Neutrophil (primary cell): Measurements from ENCODE around the gene ANGPTL7.

Experiments
- H3K27ac ChIP-seq: fragments of 200-600 bp; sonication (generic); 2 replicates; pipeline ENCODE4 v1.5.1; 2016; ENCODE audit warnings: mild to moderate bottlenecking, moderate library complexity
- H3K27me3 ChIP-seq: fragments of 200-600 bp; sonication (generic); 2 replicates; pipeline ENCODE4 v1.6.0; 2016; ENCODE audit warnings: mild to moderate bottlenecking
- H3K36me3 ChIP-seq: fragments of 200-600 bp; sonication (generic); 2 replicates; pipeline ENCODE4 v1.5.1; 2017
- H3K4me1 ChIP-seq, 2 experiments: fragments of 200-600 bp in 1 of 2; sonication (generic) in 1 of 2; 1 replicate in 1 of 2; 2 replicates in 1 of 2; pipeline versions ENCODE4 v1.5.1 to v1.6.1; 2013 to 2016; ENCODE audit warnings: low read depth in 1 of 2, low read length in 1 of 2, mild to moderate bottlenecking in 1 of 2, moderate library complexity in 1 of 2; ENCODE audit not compliant: control insufficient read depth in 1 of 2, insufficient read depth in 1 of 2
- H3K4me3 ChIP-seq, 2 experiments: fragments of 200-600 bp in 1 of 2; sonication (generic) in 1 of 2; 1 replicate in 1 of 2; 2 replicates in 1 of 2; pipeline ENCODE4 v1.5.1; 2013 to 2016; ENCODE audit warnings: low read depth in 1 of 2, low read length in 1 of 2, mild to moderate bottlenecking in 1 of 2, moderate library complexity in 1 of 2
- H3K9me3 ChIP-seq: fragments of 200-600 bp; sonication (generic); 2 replicates; pipeline ENCODE4 v1.5.1; 2016
- TF ChIP-seq, protein P1 (sequence below): fragments of 200-600 bp; sonication (generic); IDR thresholded peaks from 2 replicates; pipeline ENCODE4 v1.5.1; 2016; ENCODE audit warnings: antibody characterized with exemption

ANGPTL7 gene, protein sequence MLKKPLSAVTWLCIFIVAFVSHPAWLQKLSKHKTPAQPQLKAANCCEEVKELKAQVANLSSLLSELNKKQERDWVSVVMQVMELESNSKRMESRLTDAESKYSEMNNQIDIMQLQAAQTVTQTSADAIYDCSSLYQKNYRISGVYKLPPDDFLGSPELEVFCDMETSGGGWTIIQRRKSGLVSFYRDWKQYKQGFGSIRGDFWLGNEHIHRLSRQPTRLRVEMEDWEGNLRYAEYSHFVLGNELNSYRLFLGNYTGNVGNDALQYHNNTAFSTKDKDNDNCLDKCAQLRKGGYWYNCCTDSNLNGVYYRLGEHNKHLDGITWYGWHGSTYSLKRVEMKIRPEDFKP

DNA sequence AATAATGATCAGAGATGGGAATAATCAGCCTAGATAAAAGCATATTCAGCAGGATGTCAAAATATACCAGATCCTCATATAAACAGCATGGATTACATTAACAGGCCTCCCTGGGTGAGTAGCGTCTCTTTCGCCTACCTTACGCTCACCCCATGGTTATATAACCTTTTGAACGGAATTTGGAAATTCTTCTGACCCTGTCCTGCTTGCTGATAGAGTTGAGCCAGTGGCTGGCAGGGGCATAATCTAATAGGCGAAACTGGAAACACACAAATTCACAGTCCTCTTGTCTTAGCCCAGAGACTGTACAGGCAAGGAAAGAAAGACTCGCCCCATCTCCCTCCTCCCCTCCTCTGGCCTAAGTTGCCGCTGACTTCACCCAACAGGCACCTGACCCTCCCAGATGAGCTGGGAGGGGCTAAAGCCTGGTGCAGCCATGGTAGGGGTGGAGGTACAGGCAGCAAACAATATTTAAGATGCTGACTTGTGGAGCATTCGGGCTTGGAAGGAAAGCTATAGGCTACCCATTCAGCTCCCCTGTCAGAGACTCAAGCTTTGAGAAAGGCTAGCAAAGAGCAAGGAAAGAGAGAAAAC is at the start of gene ANGPTL7:
TSS of gene ANGPTL7 (plus strand) at position 498 of the 594 bp plus-strand sequence. CDS start 225 bp downstream, outside the sequence.
- Histone ChIP-seq H3K9me3 (no peaks in the 10 kb centered on the region), H3K4me1 (no peaks in the 10 kb centered on the region), H3K27ac (no peak within 1 kb of the TSS), H3K4me3 (no peak within 1 kb of the TSS), H3K27me3 (no peaks in the 10 kb centered on the region), H3K36me3 (peaks cover 58% of the 10 kb centered on the region)
- TF ChIP-seq, protein P1, sequence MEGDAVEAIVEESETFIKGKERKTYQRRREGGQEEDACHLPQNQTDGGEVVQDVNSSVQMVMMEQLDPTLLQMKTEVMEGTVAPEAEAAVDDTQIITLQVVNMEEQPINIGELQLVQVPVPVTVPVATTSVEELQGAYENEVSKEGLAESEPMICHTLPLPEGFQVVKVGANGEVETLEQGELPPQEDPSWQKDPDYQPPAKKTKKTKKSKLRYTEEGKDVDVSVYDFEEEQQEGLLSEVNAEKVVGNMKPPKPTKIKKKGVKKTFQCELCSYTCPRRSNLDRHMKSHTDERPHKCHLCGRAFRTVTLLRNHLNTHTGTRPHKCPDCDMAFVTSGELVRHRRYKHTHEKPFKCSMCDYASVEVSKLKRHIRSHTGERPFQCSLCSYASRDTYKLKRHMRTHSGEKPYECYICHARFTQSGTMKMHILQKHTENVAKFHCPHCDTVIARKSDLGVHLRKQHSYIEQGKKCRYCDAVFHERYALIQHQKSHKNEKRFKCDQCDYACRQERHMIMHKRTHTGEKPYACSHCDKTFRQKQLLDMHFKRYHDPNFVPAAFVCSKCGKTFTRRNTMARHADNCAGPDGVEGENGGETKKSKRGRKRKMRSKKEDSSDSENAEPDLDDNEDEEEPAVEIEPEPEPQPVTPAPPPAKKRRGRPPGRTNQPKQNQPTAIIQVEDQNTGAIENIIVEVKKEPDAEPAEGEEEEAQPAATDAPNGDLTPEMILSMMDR: no peak

DNA sequence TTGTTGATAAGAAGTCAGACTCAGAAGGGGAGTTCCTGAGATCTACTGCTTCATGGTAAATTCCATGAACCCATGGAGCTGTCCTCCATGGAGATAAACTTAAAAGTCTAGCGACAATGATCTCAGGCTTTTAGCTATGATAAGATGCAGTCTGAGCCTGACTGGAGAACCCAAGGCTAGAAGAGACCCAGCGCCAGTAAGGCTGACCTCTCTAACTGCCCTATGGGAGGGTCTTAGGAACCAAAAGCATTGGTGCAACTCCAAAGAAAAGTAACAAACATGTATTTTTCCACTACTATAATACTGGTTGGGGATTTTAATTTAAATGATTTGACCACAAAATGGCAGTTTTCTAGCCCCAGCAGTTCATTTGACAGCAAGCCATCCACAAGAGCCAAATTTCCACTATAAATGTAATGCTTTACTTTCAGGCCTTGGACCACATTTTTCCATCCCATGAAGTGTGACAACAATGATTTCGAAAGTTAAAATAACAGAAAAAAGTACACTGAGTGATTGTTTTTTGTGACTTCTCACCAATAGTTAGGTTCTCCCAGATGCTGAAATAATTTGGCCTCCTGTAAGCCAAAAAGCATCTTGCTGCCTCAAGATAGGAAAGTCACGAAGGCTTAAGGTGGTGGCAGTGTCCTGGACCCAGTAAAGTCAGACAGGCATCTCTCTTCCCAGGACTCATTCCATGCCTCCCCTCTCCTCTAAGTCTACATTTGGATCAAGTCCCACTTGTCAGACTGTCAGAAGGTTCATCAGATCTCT is 46.4 kb upstream of the ANGPTL7 start:
- Histone ChIP-seq H3K9me3 (no peaks in the 10 kb centered on the region), H3K27ac (no peak overlapping the region), H3K4me3 (no peak overlapping the region), H3K36me3 (peaks cover 89% of the 10 kb centered on the region), H3K27me3 (no peaks in the 10 kb centered on the region), H3K4me1 (no peaks in the 10 kb centered on the region)
- TF ChIP-seq, protein P1: no peak

DNA sequence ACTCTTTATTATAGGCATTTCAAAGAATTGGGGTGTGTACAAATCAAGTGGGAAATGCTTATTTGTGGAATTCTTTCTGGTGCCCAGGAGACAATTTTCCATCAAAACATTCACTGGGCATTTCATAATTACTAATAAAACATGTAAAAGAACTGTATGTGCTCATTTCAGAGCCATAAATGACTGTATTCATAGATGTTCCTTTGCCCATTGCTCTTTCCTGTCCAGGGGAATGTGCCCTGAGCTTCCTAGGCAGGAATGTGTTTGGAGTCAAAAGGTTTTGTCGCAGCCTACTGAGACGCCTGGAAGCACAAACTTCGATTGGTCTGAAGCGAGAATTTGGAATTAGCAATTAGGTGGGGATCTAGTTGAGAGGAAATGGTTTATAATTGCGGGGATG is 45.8 kb upstream of the ANGPTL7 start:
- H3K4me1 ChIP-seq: no peaks in the 10 kb centered on the region
- no peak overlapping the region for H3K27ac ChIP-seq
- no peaks in the 10 kb centered on the region for H3K9me3 ChIP-seq
- TF ChIP-seq, protein P1: no peak
- no peaks in the 10 kb centered on the region for H3K27me3 ChIP-seq
- peaks cover 89% of the 10 kb centered on the region for H3K36me3 ChIP-seq
- no peak overlapping the region for H3K4me3 ChIP-seq

- TF ChIP-seq, protein P1: no peak
- H3K4me3 ChIP-seq: no peak overlapping the region
- H3K36me3 ChIP-seq: peaks cover 89% of the 10 kb centered on the region
- H3K4me1 ChIP-seq: no peaks in the 10 kb centered on the region
- no peak overlapping the region for H3K27ac ChIP-seq
- H3K9me3 ChIP-seq: no peaks in the 10 kb centered on the region
- no peaks in the 10 kb centered on the region for H3K27me3 ChIP-seq
Measured at GRCh38 chr1:11143907-11144306, 45.2 kb upstream of the ANGPTL7 start.

DNA sequence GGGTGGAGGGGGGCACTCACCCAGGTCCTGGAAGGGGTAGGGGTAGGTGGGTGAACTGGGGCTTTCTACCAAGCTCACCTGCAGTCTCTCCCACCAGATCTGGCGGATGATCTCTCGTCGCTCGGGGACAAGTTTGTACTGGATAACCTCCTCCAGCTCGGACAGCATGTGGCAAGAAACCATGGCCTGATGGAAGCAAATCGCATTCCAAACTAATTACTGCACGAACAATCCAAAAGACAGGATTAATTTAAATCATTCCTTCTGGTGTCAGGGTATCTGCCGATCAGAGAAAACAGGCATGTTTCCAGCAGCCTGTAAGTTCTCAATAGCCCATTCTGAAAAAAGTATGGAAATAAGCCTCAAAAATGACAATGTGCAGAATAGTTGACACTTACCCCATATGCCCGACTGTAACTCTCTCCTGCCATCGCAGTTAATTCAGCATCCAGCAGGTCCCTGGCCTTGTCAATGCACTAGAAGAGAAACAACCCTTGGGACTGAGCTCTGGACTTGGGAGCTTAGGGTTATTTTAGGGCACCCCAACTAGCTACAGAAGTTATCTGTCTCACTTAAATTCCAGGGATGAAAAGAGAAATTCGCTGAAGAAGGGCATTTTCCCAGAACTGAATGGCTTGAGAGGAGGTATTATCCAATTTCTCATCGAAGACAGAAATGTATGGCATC is 44.4 kb upstream of the ANGPTL7 start:
- TF ChIP-seq, protein P1: no peak
- Histone ChIP-seq H3K9me3 (no peaks in the 10 kb centered on the region), H3K27ac (no peak overlapping the region), H3K36me3 (peaks cover 89% of the 10 kb centered on the region), H3K4me1 (no peaks in the 10 kb centered on the region), H3K27me3 (no peaks in the 10 kb centered on the region), H3K4me3 (no peak overlapping the region)
